ENCODE results near the gene AMPD1.

The AMPD1 gene

DNA sequence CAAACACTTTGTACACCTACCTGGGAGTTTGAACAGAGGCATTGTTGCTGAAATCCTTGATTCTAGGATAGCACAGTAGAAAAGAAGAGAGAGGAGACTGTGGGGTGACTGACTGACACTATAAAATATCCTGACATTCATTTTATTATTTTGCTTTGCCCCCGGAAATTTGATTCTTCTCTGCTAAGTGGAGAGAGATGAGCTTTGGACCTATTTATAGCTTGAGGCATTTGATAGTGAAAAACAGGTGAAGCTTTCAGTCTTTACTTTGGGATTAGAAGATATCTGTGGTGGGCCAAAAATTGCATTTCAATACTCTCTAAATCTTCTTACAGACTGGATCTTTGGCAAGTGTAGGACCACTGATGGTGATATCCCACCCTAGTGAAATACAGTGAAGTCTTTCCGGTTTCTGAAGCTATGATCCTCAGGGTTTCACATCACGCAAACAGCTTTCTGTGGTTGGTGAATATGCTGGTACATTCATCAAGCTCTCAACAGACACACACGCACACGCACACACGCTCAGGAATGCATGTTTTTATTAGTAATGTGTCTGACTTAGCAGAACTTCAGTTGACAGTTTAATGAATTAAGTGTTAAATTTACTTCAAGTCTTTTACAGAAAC, at the start of gene AMPD1:
Gene AMPD1 (minus strand): TSS at position 117 of the 629 bp plus-strand sequence. CDS start 75 bp downstream, at position 42.
- Histone ChIP-seq H4K20me1 (ENCODE audit: low read depth, low read length) (no peaks in the 10 kb centered on the region), H3K9ac (ENCODE audit: low read length) (no peak within 1 kb of the TSS), H3K27ac (ENCODE audit: low read depth, low read length) (no peak within 1 kb of the TSS), H3K79me2 (ENCODE audit: insufficient read depth, low read length) (no peaks in the 10 kb centered on the region), H3K27me3 (ENCODE audit: low read length) (no peaks in the 10 kb centered on the region), H3F3A (ENCODE audit: insufficient read depth) (no peaks in the 10 kb centered on the region), H3K9me3 (ENCODE audit: insufficient read depth, low read length) (no peaks in the 10 kb centered on the region), H3K36me3 (ENCODE audit: low read length) (no peaks in the 10 kb centered on the region), H3K9me2 (replicated peaks; ENCODE audit: insufficient read depth, low read length) (no peaks in the 10 kb centered on the region), H2AFZ (ENCODE audit: low read depth, low read length, severe bottlenecking) (no peak within 1 kb of the TSS), H3K4me2 (ENCODE audit: low read depth, low read length, poor library complexity, severe bottlenecking) (no peak within 1 kb of the TSS), H3K4me3 (ENCODE audit: insufficient read depth, low read length, poor library complexity, severe bottlenecking) (no peak within 1 kb of the TSS)
- no peak for TF ChIP-seq EZH2phosphoT487 (conservative IDR thresholded peaks at IDR 0.05; ENCODE audit: low read length)
- no peak for TF ChIP-seq CTCF (IDR thresholded peaks at IDR 0.05; ENCODE audit: insufficient read depth, low read length, poor library complexity, severe bottlenecking)

- Histone ChIP-seq H3F3A (ENCODE audit: insufficient read depth) (peaks cover 17% of the 10 kb centered on the region; the same call in 1 of the 2 replicates), H3K27me3 (ENCODE audit: low read length) (no peaks in the 10 kb centered on the region), H2AFZ (ENCODE audit: low read depth, low read length, severe bottlenecking) (no peak overlapping the region), H3K9ac (ENCODE audit: low read length) (no peak overlapping the region), H3K79me2 (ENCODE audit: insufficient read depth, low read length) (peaks cover 98% of the 10 kb centered on the region), H3K27ac (ENCODE audit: low read depth, low read length) (no peak overlapping the region), H3K9me3 (ENCODE audit: insufficient read depth, low read length) (no peaks in the 10 kb centered on the region), H3K36me3 (ENCODE audit: low read length) (peaks cover 77% of the 10 kb centered on the region), H3K9me2 (replicated peaks; ENCODE audit: insufficient read depth, low read length) (no peaks in the 10 kb centered on the region), H4K20me1 (ENCODE audit: low read depth, low read length) (peaks cover 80% of the 10 kb centered on the region), H3K4me3 (ENCODE audit: insufficient read depth, low read length, poor library complexity, severe bottlenecking) (no peak overlapping the region), H3K4me2 (ENCODE audit: low read depth, low read length, poor library complexity, severe bottlenecking) (no peak overlapping the region)
- no peak for TF ChIP-seq EZH2phosphoT487 (conservative IDR thresholded peaks at IDR 0.05; ENCODE audit: low read length)
- no peak for TF ChIP-seq CTCF (IDR thresholded peaks at IDR 0.05; ENCODE audit: insufficient read depth, low read length, poor library complexity, severe bottlenecking)
These were observed 46.8 kb upstream of the AMPD1 start for GRCh38 chr1:114741963-114742746.

DNA sequence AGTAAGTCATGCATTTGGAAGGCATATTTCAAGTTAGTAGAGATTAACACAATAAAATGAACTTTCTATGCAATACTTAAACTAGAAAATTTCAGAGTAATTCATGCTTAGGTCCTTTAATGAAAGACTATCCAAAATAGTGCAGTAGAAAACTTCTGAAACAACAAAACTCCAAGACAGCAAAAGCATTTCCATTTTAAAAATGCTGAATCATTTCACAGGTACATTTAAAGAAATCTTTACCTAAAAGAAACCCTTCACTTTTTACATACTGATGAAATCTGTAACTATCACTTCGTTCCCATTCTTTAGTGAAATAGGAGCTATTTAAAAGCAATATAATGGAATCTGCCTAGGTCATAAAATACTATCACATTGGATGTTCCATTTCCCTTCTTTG, 45.0 kb upstream of the AMPD1 start:
- peaks cover 72% of the 10 kb centered on the region for H4K20me1 ChIP-seq (ENCODE audit: low read depth, low read length)
- H3F3A ChIP-seq (ENCODE audit: insufficient read depth) = 0 out of 2 replicates have a peak, but pooled peaks cover 10% of the 10 kb centered on the region
- no peak overlapping the region for H3K4me3 ChIP-seq (ENCODE audit: insufficient read depth, low read length, poor library complexity, severe bottlenecking)
- H3K79me2 ChIP-seq (ENCODE audit: insufficient read depth, low read length) = peaks cover 81% of the 10 kb centered on the region
- TF ChIP-seq CTCF (IDR thresholded peaks at IDR 0.05; ENCODE audit: insufficient read depth, low read length, poor library complexity, severe bottlenecking) (no peak), EZH2phosphoT487 (conservative IDR thresholded peaks at IDR 0.05; ENCODE audit: low read length) (no peak)
- H3K9me3 ChIP-seq (ENCODE audit: insufficient read depth, low read length) = no peaks in the 10 kb centered on the region
- peaks cover 78% of the 10 kb centered on the region for H3K36me3 ChIP-seq (ENCODE audit: low read length)
- H2AFZ ChIP-seq (ENCODE audit: low read depth, low read length, severe bottlenecking) = no peak overlapping the region
- no peak overlapping the region for H3K4me2 ChIP-seq (ENCODE audit: low read depth, low read length, poor library complexity, severe bottlenecking)
- H3K9ac ChIP-seq (ENCODE audit: low read length) = no peak overlapping the region
- H3K27me3 ChIP-seq (ENCODE audit: low read length) = no peaks in the 10 kb centered on the region
- H3K9me2 ChIP-seq (replicated peaks; ENCODE audit: insufficient read depth, low read length) = no peaks in the 10 kb centered on the region
- no peak overlapping the region for H3K27ac ChIP-seq (ENCODE audit: low read depth, low read length)

Data from SU-DHL-6 (cell line).